ENCODE measurements around the gene CTNNB1.

Gene CTNNB1

GRCh38 chr3:41220906-41221677, 21.8 kb downstream of the CTNNB1 start:
- DNase-seq: no peak

DNA sequence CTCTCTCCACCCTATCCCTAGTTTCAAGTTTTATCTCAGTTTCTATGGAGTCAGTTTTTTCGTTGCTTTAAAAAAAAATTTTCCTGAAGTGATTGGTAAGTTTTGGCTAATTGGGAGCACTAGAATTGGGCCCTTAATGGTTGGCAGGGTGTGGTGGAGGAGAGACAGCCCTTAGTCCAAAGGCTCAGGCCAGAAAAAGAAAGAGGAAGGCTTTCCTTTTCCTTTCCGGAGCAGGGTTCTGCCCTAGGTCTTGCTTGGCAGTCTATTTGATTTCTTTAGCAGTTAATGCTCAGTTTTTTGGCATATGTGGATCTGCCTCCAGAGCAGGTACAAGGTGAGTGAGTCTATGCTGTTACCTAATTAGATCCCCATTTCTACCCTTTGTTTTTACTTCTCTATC, 22.7 kb downstream of the CTNNB1 start:
- DNase-seq: no peak

- no peak for DNase-seq
Measured at GRCh38 chr3:41222501-41222900, 23.2 kb downstream of the CTNNB1 start.

DNA sequence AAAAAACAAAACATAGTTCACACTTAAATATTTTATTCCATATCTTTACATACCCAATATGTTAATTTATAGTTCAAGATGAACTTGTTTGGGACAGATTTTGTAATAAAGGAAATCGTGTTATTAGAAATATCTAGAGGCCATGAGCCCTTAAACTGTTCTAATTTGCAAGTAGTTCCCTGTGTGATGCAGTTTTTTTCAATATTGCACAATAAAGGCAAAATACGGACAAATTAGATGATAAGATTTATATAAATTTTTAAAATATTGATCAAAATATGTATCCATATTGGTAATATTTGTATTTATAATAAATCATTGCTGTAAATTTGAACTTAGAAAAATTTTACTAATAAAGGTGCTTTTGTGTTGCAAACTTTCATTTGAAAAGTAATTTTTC, 23.8 kb downstream of the CTNNB1 start:
- DNase-seq: no peak

DNA sequence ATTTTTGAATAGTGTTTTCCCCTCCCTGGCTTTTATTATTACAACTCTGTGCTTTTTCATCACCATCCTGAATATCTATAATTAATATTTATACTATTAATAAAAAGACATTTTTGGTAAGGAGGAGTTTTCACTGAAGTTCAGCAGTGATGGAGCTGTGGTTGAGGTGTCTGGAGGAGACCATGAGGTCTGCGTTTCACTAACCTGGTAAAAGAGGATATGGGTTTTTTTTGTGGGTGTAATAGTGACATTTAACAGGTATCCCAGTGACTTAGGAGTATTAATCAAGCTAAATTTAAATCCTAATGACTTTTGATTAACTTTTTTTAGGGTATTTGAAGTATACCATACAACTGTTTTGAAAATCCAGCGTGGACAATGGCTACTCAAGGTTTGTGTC, 24.4 kb downstream of the CTNNB1 start:
- no peak for DNase-seq

GRCh38 chr3:41224120-41224806, 25.0 kb downstream of the CTNNB1 start:
- DNase-seq: no peak

DNA sequence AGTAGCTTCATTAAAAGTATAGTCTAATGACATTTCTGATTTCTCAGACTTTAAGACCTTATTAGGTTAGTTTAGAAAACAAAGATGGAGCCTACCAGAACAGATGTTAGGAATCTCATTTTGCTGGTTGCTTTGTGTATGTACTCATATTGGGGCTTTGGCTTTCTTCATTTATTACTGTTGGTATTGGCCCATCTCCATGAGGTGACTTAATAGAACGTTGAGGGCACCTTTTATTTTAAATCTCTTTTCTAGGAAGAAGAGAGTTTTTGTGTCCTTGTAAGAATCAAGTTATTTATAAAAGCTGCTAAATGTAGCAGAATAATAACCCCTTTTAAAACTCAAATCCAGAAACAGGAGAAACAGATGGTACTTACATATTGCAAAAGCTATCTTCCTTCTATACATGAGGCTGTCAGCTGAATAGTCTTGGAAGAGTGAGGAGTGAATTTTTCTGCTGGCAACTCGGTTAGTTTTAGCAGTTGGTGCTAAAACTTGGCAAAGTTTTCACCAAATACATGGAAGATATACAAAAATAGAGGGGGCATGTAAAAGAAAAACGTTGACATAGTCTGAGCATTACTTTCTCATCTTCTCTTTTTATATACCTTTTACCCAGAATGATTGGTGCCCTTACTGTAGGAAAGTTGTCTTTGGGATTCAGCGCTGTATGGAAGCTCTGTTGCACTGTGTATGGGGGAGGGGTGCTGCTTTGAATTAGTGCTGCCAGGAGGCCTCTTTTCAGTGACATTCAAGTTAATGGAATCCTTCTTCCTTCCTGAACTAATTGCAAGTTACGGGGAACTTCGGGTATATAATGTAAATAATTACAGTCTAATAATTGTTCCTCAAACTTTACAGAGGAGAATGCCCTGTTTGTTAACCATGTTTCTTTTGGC, 35.8 kb downstream of the CTNNB1 start:
- DNase-seq: no peak

DNA sequence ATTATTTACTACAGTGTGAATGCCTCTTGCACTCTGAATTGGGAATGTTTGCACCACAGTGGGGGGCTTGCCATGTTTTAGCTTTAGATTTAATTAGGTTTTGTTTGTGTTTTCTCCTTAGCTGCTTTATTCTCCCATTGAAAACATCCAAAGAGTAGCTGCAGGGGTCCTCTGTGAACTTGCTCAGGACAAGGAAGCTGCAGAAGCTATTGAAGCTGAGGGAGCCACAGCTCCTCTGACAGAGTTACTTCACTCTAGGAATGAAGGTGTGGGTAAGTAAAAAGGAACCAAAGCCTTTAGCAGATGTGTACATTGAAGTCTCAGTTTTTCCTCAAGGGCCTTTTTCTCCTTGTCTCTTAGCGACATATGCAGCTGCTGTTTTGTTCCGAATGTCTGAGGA, 36.9 kb downstream of the CTNNB1 start:
- no peak for DNase-seq

GRCh38 chr3:41237907-41238306, 38.6 kb downstream of the CTNNB1 start:
- DNase-seq: no peak

DNA sequence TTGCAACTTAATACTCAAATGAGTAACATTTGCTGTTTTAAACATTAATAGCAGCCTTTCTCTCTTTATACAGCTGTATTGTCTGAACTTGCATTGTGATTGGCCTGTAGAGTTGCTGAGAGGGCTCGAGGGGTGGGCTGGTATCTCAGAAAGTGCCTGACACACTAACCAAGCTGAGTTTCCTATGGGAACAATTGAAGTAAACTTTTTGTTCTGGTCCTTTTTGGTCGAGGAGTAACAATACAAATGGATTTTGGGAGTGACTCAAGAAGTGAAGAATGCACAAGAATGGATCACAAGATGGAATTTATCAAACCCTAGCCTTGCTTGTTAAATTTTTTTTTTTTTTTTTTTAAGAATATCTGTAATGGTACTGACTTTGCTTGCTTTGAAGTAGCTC, 40.3 kb downstream of the CTNNB1 start:
- DNase-seq: no peak

- no peak for DNase-seq
Measured at GRCh38 chr3:41241161-41241560, 41.9 kb downstream of the CTNNB1 start.

DNA sequence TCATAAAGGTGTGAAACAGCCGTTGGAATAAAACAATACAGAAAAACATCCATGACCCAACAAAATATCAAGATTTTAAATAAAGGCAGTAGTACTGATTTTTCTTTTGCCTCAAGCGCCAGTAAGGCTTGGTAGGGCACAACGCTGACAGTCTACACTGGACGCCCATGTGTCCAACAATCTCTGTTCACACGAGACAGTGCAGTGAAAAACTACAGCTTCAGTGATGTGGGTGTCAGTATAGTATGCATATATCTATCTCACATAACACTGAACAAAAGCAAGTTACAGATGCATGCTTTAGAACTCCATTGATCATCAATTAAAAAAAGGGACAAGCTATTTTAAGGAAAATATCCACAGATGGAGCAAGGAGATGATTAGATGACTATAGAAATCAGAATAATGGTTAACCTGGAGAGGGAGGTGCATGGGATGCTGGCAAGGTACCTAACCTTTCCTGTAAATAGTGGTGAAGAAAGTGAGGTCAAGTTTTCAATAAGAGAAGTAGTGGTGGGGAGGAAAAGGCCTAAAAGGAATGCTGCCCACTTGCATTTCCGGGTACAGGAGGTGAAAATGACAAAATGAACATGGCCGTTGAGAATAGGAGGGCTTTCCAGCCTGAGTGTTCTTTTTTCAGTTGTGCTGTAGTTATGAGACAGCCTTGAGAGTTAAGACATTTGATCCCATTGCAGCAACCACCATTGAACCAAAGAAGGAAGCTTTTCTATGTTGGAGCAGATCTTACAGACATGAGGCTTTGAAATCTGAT, 42.7 kb downstream of the CTNNB1 start:
- DNase-seq: no peak

DNA sequence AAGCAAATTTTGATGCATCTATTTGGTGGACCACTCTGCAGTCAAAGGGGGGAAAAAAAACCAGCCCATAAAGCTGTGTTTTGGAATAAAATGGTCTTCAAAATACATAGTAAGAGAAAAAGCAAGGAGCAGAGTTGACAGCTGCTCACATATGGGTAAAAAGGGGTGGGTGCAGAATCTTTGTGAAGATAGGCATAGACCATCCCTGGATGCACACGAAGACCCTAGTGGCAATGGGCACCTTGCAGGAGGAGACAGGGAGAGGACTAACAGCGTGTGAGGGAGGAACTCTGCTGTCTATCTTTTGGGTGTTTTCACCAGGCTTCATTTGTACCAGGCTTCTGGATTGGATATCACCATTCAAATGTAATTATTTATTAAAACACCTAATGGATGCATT, 43.9 kb downstream of the CTNNB1 start:
- DNase-seq: no peak

DNA sequence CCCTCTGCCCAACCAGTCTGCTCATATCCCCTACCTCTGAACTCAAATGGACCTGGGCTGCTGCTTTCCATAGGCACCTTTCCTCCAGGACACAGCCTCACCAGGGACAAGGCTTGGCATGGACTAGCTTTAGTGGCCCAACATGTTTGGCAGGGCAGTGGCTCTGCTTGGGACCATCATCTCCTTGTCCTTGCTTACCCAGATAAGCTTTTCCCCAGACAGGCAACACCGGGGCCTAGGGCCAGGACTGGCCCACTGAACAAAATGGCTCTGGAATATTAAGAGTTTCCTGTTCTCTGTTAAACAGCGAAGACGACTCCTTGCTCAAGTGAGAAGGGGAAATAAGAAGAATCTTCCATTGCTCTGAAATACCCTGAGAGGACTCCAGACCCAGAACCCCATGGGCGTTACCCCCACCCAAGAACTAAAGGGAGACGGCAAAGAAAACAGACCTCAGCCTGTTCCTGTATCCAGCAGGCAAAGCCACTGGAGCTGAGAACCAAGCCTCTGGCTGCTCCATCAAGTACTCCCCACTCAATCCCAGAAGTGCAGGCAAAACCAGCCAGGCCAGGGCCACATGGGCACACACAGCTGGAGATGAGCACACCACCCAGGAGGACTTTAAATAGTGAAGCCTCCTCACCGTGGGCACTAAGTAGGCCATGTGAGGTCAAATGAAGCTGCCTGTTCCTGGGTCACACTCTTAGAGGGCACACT, 45.5 kb downstream of the CTNNB1 start:
- DNase-seq: no peak

DNA sequence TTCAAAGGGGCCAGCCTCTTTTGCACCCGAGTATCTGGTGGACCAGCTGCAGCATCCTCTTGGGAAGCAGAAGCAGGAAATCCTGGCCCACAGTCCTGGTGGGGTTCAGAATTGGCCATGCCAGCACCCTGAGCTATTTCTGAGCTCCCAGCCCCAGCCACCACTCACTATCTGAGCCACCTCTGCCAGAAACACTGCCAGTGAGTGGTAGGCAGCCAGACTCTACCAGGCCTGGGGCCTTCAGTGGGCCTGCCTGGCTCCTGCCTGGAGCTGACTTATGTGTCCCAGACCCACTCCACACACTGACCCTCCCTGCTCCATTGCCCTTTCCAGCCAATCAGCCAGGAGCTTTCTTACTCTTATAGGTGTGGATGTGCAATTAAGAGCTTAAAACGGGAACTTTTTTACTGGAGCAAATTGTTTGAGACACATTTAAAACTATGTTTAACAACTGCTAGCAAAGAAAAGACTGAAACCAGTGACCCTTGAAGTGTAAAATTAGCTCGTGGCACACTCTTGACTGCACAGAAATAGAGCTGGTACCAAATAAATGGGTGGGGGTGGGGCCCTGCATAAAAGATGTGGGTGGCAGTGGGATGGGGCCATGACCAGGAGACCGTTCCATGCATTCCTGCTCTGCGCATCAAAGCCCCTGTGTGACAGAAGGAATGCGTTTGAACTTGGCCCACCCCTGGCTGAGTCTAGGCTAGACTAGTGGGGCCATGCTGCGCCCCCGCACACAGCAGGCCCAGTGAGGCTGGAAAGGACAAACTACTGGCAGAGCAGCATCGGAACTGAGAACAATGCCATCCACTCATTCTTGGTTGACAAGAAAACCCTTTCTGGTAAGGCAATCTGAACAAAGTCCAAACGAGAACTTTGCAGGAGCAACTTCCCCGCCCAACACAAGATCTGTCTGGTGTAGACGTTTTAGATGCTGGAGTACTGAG, 48.0 kb downstream of the CTNNB1 start:
- DNase-seq: no peak

DNA sequence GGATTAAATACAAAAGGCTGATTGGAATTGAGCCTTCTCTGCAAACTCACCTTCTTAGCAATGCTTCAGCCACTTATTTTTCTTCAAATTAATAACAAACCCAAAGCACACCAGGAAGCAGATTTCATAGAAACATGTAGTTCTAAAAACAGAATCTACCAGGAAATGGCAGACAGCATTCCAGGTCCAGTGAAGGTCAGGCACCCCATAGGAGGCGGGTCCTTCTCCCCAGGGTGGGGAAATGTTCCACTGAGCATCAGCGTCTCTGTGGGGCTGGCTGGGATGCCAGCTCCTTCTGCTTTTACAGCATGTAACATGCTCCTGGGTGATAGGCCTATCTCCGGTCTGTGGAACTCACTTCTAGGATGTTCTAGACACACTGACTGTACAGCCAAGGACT, 49.2 kb downstream of the CTNNB1 start:
- no peak for DNase-seq

GRCh38 chr3:41249318-41249717, 50.0 kb downstream of the CTNNB1 start:
- DNase-seq: no peak

DNA sequence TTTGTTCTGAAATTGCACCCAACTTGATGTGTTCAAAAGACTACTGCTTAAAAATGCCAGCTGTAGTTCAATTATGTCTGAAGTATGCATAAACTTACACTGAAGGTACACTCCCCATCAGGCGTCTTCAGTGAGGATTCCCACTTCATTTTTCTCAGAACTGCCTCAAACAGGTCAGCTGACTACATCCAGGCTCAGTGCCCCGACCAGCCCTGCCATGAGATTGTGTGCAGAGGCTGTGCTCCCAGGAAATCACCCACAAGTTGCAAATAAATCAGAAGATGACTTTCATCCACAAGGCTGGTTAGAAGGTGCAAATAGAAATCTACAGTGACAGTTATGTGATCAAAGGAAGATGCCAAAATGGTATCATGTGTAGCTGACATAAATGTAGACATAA, 51.5 kb downstream of the CTNNB1 start:
- no peak for DNase-seq

DNA sequence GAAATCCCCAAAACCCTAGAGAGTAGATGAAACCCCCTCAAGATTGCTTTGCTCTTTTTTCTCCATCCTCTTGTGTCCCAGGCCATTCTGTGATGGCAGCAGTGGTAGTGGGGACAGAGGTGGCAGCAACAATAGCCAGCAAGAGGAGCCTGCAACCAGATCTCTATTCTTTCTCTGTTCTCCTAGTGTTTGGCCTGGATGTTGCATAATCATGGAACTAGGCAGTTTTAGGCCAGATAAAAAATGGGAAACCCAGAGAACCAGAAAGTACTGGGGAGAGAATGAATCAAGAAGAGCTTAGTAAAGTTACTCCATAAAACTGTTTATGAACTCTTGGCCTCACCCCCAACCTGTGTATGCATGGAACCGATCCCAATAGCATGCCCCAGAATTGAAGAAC, 52.3 kb downstream of the CTNNB1 start:
- DNase-seq: no peak

GRCh38 chr3:41258239-41258800, 59.0 kb downstream of the CTNNB1 start:
- no peak for DNase-seq
